Ishikawa (cell line): Measurements from ENCODE around the gene MUC20.

Source experiments
- EGR1 ChIP-seq: IDR thresholded peaks from 2 replicates; pipeline ENCODE4 v1.6.1; 2012
- EP300 ChIP-seq: IDR thresholded peaks from 2 replicates; pipeline ENCODE4 v1.6.1; 2012; ENCODE audit warnings: borderline replicate concordance
- FOXM1 ChIP-seq: IDR thresholded peaks from 2 replicates; pipeline ENCODE4 v1.6.1; 2012; ENCODE audit warnings: low read depth, borderline replicate concordance
- RAD21 ChIP-seq: IDR thresholded peaks from 2 replicates; pipeline ENCODE4 v1.6.1; 2012; ENCODE audit warnings: low read depth
- TAF1 ChIP-seq: IDR thresholded peaks from 2 replicates; pipeline ENCODE4 v1.6.1; 2012; ENCODE audit warnings: low read depth, mild to moderate bottlenecking
- TCF12 ChIP-seq: IDR thresholded peaks from 2 replicates; pipeline ENCODE4 v1.6.1; 2012; ENCODE audit warnings: low read depth
- YY1 ChIP-seq: IDR thresholded peaks from 2 replicates; pipeline ENCODE4 v1.6.1; 2012; ENCODE audit warnings: low read depth
- TF ChIP-seq, protein P1 (sequence below): IDR thresholded peaks from 2 replicates; pipeline ENCODE4 v1.6.1; 2012

DNA sequence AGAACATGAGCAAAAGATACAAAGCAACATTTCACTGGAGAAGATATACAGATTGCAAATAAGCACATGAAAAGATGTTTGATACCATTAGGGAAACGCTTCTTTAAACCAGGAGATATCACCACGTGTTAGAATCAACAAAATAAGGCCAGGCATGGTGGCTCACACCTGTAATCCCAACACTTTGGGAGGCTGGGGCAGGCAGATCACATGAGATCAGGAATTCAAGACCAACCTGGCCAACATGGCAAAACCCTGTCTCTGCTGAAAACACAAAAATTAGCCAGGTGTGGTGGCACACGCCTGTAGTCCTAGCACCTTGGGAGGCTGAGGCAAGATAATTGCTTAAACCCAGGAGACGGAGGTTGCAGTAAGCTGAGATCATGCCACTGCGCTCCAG, 20.5 kb upstream of the MUC20 start:
- TF ChIP-seq TAF1 = no peak
- TF ChIP-seq, protein P1, sequence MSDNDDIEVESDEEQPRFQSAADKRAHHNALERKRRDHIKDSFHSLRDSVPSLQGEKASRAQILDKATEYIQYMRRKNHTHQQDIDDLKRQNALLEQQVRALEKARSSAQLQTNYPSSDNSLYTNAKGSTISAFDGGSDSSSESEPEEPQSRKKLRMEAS = no peak
- no peak for TF ChIP-seq EGR1
- TF ChIP-seq EP300 = no peak
- no peak for TF ChIP-seq TCF12
- no peak for TF ChIP-seq FOXM1
- TF ChIP-seq YY1 = no peak
- TF ChIP-seq RAD21 = no peak
